Ascending aorta (tissue), 2 donors: ENCODE measurements around the gene SMAD2. TPM values are rescaled to one million over a fixed set of nuclear protein-coding genes. Genes with fewer than 3 reads are reported as not detected.

ENCODE experiments used
- DNase-seq, 2 donors: peaks; one replicate each; pipeline ENCODE4 v3.0.0-alpha.2; 2019; ENCODE audit warnings: low spot score in 2 of 2
- H3K27ac ChIP-seq, 2 donors: fragments of 200-600 bp; sonication (generic); one replicate each; pipeline ENCODE4 v1.5.1; 2016 to 2017; ENCODE audit warnings: mild to moderate bottlenecking in 1 of 2
- H3K27me3 ChIP-seq: fragments of 200-600 bp; sonication (generic); one replicate; pipeline ENCODE4 v1.5.1; 2017
- H3K36me3 ChIP-seq, 2 donors: fragments of 200-600 bp; sonication (generic); one replicate each; pipeline ENCODE4 v1.5.1; 2016
- H3K4me1 ChIP-seq, 2 donors: fragments of 200-600 bp; sonication (generic); one replicate each; pipeline ENCODE4 v1.5.1; 2016 to 2017; ENCODE audit warnings: mild to moderate bottlenecking in 1 of 2
- H3K4me3 ChIP-seq, 2 donors: fragments of 200-600 bp; sonication (generic); one replicate each; pipeline ENCODE4 v1.5.1; 2016 to 2017; ENCODE audit warnings: mild to moderate bottlenecking in 1 of 2
- H3K9me3 ChIP-seq, 2 donors: fragments of 200-600 bp; sonication (generic); one replicate each; pipeline ENCODE4 v1.5.1; 2016
- CTCF ChIP-seq, 3 experiments: fragments of 200-600 bp in 2 of 3; fragments of 450-650 bp in 1 of 3; sonication (generic) in 2 of 3; IDR thresholded peaks; one replicate each; pipeline ENCODE4 v1.5.1; 2016 to 2019; ENCODE audit warnings: antibody characterized with exemption in 3 of 3, mild to moderate bottlenecking in 1 of 3, moderate library complexity in 1 of 3
- intact Hi-C: fragments of 100-400 bp; cut with DNase I; formaldehyde crosslinking; loops from one replicate; pipeline ENCODE4 v1.15.1; 2023
- total RNA-seq: library from RNA; depleted of rRNA; stranded (reverse); fragments of >200 nt; gene quantifications from one replicate; pipeline ENCODE4 v1.1.0, GENCODE V29; 2016

The SMAD2 gene
- total RNA-seq, result 14.0 TPM

DNA sequence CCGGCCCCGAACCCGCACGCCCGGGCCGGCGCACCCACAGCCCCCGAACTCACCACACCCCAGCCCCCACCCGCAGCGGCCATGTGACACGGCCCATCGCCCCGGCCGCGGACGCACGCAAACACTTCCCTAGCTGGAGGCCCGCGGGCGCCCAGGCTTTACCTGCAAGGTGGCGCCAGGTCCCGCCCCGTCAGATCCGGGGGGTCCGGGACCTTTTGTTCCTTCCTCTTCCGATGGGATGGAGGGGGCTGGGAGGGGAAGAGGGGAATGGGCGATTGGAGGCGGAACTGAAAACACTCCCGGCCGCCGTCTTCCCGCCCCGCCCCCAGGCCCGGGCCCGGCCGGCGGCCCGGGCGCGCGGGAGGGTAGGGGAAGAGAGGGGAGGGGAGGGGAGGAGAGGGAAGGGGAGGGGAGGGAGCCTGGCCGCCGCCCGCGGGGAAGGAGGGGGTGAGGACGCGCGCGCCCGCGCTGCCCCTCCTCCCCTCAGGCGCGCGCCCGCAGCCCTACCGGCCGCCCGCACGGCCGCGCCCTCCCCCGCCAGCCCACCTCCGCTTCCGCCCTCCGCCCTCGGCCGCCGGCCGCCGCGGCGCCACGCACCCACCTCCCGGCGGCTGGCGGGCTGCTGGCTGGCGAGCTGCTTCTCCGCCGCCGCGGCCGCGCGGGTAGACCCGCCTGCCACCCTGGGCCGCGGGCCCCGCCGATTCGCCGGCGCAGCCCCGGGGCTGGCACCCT lies at the start of gene SMAD2:
Gene SMAD2 (minus strand): TSS at position 461 of the 732 bp plus-strand sequence. CDS start 33,903 bp downstream, outside the sequence.
- Histone ChIP-seq H3K27me3 (no peaks in the 10 kb centered on the region), H3K9me3 (no peaks in the 10 kb centered on the region), H3K4me3 (peak within 1 kb of the TSS; percentile 97 to 98), H3K27ac (peak within 1 kb of the TSS; percentile 96 to 98), H3K36me3 (no peaks in the 10 kb centered on the region), H3K4me1 (peaks cover 4 to 18% of the 10 kb centered on the region in 2 donors)
- DNase-seq, result peak; percentile 47 to 89
- no peak for TF ChIP-seq CTCF (IDR thresholded peaks at IDR 0.05)
- intact Hi-C loops, result loop anchor here (1.0 to 10.0 kb wide), 10 partner anchors 22 to 1884 kb away; partner anchors contain the start of genes C18orf32 and HDHD2

GRCh38 chr18:47979611-47980200 lies 49.2 kb upstream of the SMAD2 start:
- H3K4me1 ChIP-seq, result no peaks in the 10 kb centered on the region
- intact Hi-C loops, result no loop called here
- TF ChIP-seq CTCF (IDR thresholded peaks at IDR 0.05), result no peak
- no peak overlapping the region for H3K27ac ChIP-seq
- H3K9me3 ChIP-seq, result no peaks in the 10 kb centered on the region
- H3K27me3 ChIP-seq, result no peaks in the 10 kb centered on the region
- H3K36me3 ChIP-seq, result no peaks in the 10 kb centered on the region
- DNase-seq, result no peak
- H3K4me3 ChIP-seq, result no peak overlapping the region

DNA sequence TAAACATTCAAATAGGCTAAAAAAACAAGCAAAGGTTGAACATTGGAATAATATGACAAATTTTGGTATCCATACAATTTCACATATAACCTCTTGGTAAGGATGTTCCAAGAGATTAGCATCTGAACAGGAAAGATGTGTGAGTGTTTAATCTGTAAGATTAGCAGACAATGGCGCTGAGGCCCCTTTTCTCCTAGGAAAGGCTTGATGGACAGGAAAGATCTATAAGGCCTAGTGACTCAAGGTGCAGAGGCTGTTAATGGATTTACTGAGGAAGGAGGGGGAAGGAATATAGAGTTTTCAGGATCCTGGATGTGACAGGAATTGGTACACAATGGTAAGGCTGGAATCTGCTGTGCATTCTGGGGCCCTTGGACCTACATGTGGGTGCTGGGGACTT lies 48.1 kb upstream of the SMAD2 start:
- no peak for DNase-seq
- no peaks in the 10 kb centered on the region for H3K9me3 ChIP-seq
- no peaks in the 10 kb centered on the region for H3K4me1 ChIP-seq
- intact Hi-C loops, result no loop called here
- no peak overlapping the region for H3K4me3 ChIP-seq
- no peak for TF ChIP-seq CTCF (IDR thresholded peaks at IDR 0.05)
- H3K36me3 ChIP-seq, result no peaks in the 10 kb centered on the region
- no peaks in the 10 kb centered on the region for H3K27me3 ChIP-seq
- H3K27ac ChIP-seq, result no peak overlapping the region

DNA sequence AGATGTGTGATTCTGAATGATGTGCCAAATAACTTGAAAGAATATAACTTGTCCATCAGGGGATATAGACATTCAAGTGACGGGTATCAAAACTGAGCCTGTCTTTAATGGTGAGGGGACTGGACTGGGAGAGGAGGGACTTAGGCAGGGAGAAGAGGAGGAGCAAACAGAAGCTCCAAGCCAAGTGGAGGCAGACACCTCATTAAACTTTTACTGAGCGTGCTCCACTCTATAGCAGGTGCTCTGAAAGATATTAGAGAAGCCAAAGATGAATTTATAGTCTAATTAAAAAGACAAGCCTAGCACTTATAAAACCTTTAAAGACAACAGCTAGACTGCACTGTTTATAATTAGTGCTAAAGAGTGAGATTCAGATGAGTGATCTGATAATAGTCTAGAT lies 47.7 kb upstream of the SMAD2 start:
- Histone ChIP-seq H3K27me3 (no peaks in the 10 kb centered on the region), H3K36me3 (no peaks in the 10 kb centered on the region), H3K27ac (no peak overlapping the region), H3K9me3 (no peaks in the 10 kb centered on the region), H3K4me1 (no peaks in the 10 kb centered on the region), H3K4me3 (no peak overlapping the region)
- intact Hi-C loops, result no loop called here
- TF ChIP-seq CTCF (IDR thresholded peaks at IDR 0.05), result no peak
- DNase-seq, result no peak

GRCh38 chr18:47975701-47976100 lies 45.2 kb upstream of the SMAD2 start:
- H3K9me3 ChIP-seq, result no peaks in the 10 kb centered on the region
- no peaks in the 10 kb centered on the region for H3K27me3 ChIP-seq
- no peak for TF ChIP-seq CTCF (IDR thresholded peaks at IDR 0.05)
- no peak overlapping the region for H3K27ac ChIP-seq
- H3K36me3 ChIP-seq, result no peaks in the 10 kb centered on the region
- H3K4me3 ChIP-seq, result no peak overlapping the region
- no peaks in the 10 kb centered on the region for H3K4me1 ChIP-seq
- intact Hi-C loops, result no loop called here
- no peak for DNase-seq
